ENCODE data around the gene KLF2. TPM values are rescaled to one million over a fixed set of nuclear protein-coding genes. Genes with fewer than 3 reads are reported as not detected.

KLF2 gene
- total RNA-seq, 3 donors from 2014 or later, result 12.0 to 23.3 (median 21.8) TPM

DNA sequence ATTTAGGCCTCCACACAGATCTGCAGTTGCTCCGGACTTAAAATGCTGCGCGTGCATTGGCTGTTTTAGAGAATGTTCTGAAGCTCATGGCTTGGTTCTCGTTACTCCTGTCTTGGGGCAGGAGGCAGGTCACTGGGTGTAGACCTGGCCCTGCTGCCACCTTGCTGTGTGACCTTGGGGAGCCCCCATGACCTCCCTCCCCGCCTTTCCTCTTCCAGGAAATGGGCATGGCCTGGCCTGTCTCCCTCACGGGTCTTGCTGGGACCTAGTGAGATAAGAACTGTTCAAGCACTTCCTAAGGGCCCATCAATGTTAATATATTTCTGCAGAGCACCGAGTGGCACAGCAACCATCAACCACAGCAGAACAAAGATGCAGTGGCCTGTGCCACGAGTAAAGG lies 49.4 kb downstream of the KLF2 start:
- Histone ChIP-seq H3K9me3 (no peaks in the 10 kb centered on the region), H3K27ac (peak overlapping the region in 1 of 2 donors; percentile 58), H3K4me3 (no peak overlapping the region), H3K4me1 (peaks cover 0 to 4% of the 10 kb centered on the region in 2 donors), H3K27me3 (no peaks in the 10 kb centered on the region), H3K36me3 (no peaks in the 10 kb centered on the region)
- intact Hi-C loops (cut with DNase I; ENCODE audit: low total_unique reads), result no loop called here
- DNase-seq (ENCODE audit: low spot score in 2 of 2), result no peak
- TF ChIP-seq, protein P1, sequence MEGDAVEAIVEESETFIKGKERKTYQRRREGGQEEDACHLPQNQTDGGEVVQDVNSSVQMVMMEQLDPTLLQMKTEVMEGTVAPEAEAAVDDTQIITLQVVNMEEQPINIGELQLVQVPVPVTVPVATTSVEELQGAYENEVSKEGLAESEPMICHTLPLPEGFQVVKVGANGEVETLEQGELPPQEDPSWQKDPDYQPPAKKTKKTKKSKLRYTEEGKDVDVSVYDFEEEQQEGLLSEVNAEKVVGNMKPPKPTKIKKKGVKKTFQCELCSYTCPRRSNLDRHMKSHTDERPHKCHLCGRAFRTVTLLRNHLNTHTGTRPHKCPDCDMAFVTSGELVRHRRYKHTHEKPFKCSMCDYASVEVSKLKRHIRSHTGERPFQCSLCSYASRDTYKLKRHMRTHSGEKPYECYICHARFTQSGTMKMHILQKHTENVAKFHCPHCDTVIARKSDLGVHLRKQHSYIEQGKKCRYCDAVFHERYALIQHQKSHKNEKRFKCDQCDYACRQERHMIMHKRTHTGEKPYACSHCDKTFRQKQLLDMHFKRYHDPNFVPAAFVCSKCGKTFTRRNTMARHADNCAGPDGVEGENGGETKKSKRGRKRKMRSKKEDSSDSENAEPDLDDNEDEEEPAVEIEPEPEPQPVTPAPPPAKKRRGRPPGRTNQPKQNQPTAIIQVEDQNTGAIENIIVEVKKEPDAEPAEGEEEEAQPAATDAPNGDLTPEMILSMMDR (IDR thresholded peaks at IDR 0.05), result no peak
- TF ChIP-seq POLR2AphosphoS5 (IDR thresholded peaks at IDR 0.05) (no peak), POLR2A (IDR thresholded peaks at IDR 0.05) (no peak)

DNA sequence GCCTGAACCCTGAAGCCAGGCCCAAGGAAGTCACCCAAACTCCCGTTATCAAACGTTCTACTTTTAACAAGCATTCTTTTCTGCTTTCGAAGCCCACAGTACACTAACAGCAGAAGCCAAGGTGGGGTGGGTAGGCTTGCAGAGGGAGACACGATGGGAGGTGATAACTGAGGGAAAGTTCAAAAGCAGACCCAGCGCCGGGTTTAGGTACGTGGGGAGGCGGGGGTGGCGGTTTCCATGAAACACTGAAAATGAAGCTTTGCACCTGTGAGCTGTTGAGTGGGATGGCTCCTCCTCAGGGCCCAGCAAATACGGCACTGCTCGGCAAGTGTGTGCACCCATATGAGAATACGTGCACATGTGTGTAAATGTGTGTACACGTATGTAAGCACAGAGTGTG lies 49.8 kb downstream of the KLF2 start:
- Histone ChIP-seq H3K27ac (no peak overlapping the region), H3K4me1 (peaks cover 0 to 4% of the 10 kb centered on the region in 2 donors)
- TF ChIP-seq POLR2A (IDR thresholded peaks at IDR 0.05) (no peak), POLR2AphosphoS5 (IDR thresholded peaks at IDR 0.05) (no peak)
- TF ChIP-seq, protein P1 (IDR thresholded peaks at IDR 0.05), result no peak

GRCh38 chr19:16375157-16375935 lies 50.7 kb downstream of the KLF2 start:
- no peaks in the 10 kb centered on the region for H3K9me3 ChIP-seq
- no peaks in the 10 kb centered on the region for H3K36me3 ChIP-seq
- H3K27me3 ChIP-seq, result no peaks in the 10 kb centered on the region
- H3K4me3 ChIP-seq, result no peak overlapping the region
- no peak for DNase-seq (ENCODE audit: low spot score in 2 of 2)
- no peak overlapping the region for H3K27ac ChIP-seq
- intact Hi-C loops (cut with DNase I; ENCODE audit: low total_unique reads), result no loop called here
- TF ChIP-seq POLR2A (IDR thresholded peaks at IDR 0.05) (no peak), POLR2AphosphoS5 (IDR thresholded peaks at IDR 0.05) (no peak)
- TF ChIP-seq, protein P1 (IDR thresholded peaks at IDR 0.05), result no peak
- peaks cover 0 to 4% of the 10 kb centered on the region in 2 donors for H3K4me1 ChIP-seq

More for the DNA sequence above, 49.8 kb downstream of the KLF2 start:
- no peak for DNase-seq (ENCODE audit: low spot score in 2 of 2)
- Histone ChIP-seq H3K4me3 (no peak overlapping the region), H3K9me3 (no peaks in the 10 kb centered on the region), H3K27me3 (no peaks in the 10 kb centered on the region), H3K36me3 (no peaks in the 10 kb centered on the region)
- intact Hi-C loops (cut with DNase I; ENCODE audit: low total_unique reads), result no loop called here

GRCh38 chr19:16375936-16376185 lies 51.2 kb downstream of the KLF2 start:
- DNase-seq (ENCODE audit: low spot score in 2 of 2), result no peak
- intact Hi-C loops (cut with DNase I; ENCODE audit: low total_unique reads), result no loop called here
- Histone ChIP-seq H3K9me3 (no peaks in the 10 kb centered on the region), H3K4me3 (no peak overlapping the region), H3K27me3 (no peaks in the 10 kb centered on the region), H3K36me3 (no peaks in the 10 kb centered on the region), H3K27ac (no peak overlapping the region), H3K4me1 (peaks cover 0 to 4% of the 10 kb centered on the region in 2 donors)
- TF ChIP-seq POLR2AphosphoS5 (IDR thresholded peaks at IDR 0.05) (no peak), POLR2A (IDR thresholded peaks at IDR 0.05) (no peak)
- TF ChIP-seq, protein P1 (IDR thresholded peaks at IDR 0.05), result no peak

DNA sequence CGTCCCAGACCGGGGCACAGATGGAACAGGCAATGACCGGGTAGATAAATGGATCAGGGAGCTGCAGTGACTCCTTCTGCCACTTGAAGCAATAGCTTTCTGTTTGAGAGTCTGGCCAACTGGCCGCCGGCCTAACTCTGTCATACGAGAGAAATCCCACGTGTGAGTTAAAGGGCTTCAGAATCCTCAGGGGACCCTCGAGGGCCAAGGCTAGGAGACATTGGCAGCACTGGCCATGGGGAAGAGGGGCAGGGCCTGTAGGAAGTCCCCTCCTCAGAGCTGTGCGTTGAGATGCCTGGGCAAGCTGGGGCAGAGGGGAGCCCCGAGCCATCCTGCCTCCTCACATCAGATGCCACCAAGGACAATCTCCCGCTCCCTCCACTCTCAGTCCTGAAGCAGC lies 51.6 kb downstream of the KLF2 start:
- no peak overlapping the region for H3K4me3 ChIP-seq
- H3K27me3 ChIP-seq, result no peaks in the 10 kb centered on the region
- H3K36me3 ChIP-seq, result no peaks in the 10 kb centered on the region
- intact Hi-C loops (cut with DNase I; ENCODE audit: low total_unique reads), result no loop called here
- H3K9me3 ChIP-seq, result no peaks in the 10 kb centered on the region
- H3K27ac ChIP-seq, result peak overlapping the region in 1 of 2 donors; percentile 68
- no peak for DNase-seq (ENCODE audit: low spot score in 2 of 2)
- TF ChIP-seq POLR2AphosphoS5 (IDR thresholded peaks at IDR 0.05), result no peak
- TF ChIP-seq POLR2A (IDR thresholded peaks at IDR 0.05), result no peak
- TF ChIP-seq, protein P1 (IDR thresholded peaks at IDR 0.05), result no peak
- peaks cover 0 to 4% of the 10 kb centered on the region in 2 donors for H3K4me1 ChIP-seq
